Measurements from ENCODE around the gene ZFPM1.

DNA sequence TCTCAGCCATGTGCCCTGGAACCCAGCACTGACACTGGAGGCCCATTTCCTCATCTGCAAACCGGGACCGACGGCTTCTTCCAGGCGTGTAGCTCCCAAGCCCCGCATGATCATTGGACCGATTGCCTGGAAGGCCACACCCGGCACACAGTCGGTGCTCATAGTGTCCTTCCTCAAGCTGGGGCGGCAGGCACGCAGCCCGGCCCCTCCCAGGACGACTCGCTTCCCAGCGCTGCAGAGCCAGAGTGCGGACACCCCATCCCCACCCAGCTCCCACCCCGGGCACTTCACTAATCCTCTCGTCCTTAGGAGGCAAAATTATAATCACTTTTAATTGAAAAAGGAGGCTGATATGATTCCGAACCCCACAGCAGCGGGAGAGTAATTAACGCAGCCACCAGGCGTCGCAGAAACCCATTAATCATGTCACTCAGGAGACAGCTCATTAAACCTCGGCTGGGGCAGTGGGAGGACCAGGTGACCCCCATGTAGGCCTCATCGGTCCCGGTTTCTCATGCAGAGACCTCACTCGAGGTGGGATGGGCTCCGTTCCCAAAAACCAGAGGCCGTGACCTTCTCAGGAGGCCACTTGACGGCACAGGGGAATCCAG lies 37.3 kb upstream of the ZFPM1 start:
- TF ChIP-seq, protein P1, sequence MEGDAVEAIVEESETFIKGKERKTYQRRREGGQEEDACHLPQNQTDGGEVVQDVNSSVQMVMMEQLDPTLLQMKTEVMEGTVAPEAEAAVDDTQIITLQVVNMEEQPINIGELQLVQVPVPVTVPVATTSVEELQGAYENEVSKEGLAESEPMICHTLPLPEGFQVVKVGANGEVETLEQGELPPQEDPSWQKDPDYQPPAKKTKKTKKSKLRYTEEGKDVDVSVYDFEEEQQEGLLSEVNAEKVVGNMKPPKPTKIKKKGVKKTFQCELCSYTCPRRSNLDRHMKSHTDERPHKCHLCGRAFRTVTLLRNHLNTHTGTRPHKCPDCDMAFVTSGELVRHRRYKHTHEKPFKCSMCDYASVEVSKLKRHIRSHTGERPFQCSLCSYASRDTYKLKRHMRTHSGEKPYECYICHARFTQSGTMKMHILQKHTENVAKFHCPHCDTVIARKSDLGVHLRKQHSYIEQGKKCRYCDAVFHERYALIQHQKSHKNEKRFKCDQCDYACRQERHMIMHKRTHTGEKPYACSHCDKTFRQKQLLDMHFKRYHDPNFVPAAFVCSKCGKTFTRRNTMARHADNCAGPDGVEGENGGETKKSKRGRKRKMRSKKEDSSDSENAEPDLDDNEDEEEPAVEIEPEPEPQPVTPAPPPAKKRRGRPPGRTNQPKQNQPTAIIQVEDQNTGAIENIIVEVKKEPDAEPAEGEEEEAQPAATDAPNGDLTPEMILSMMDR (IDR thresholded peaks at IDR 0.05): no peak
- TF ChIP-seq POLR2AphosphoS5 (IDR thresholded peaks at IDR 0.05; ENCODE audit: low read depth, low read length) (no peak), TCF7L2 (IDR thresholded peaks at IDR 0.05; ENCODE audit: low read depth, low read length) (no peak), REST (IDR thresholded peaks at IDR 0.05; ENCODE audit: insufficient read depth in 1 of 2, low read depth in 2 of 2, low read length in 1 of 2) (no peak), SIN3A (IDR thresholded peaks at IDR 0.05; ENCODE audit: borderline replicate concordance, insufficient read depth, low read depth, low read length) (no peak)

Measured in Panc1 (cell line).